HG03045 (cell line): ENCODE measurements around the gene COL4A4.

Experiments
- ATAC-seq: cut with Tn5 transposase; IDR thresholded peaks from one replicate; pipeline ENCODE4 v1.9.1; 2021; ENCODE audit warnings: mild to moderate bottlenecking, moderate library complexity; ENCODE audit not compliant: unreplicated experiment

COL4A4 gene

GRCh38 chr2:227163485-227163997, 464 bp downstream of the COL4A4 start:
- ATAC-seq: peak; percentile 66

- no peak for ATAC-seq
These were observed 2.1 kb downstream of the COL4A4 start for GRCh38 chr2:227161947-227162346.

- ATAC-seq: no peak
These were observed 3.8 kb downstream of the COL4A4 start for GRCh38 chr2:227160164-227160563.

GRCh38 chr2:227154986-227155774, 8.8 kb downstream of the COL4A4 start:
- ATAC-seq: no peak

- no peak for ATAC-seq
These were observed 10.1 kb downstream of the COL4A4 start for GRCh38 chr2:227153758-227154486.

- ATAC-seq: no peak
These were observed 10.7 kb downstream of the COL4A4 start for GRCh38 chr2:227153307-227153706.

GRCh38 chr2:227152093-227152766, 11.8 kb downstream of the COL4A4 start:
- no peak for ATAC-seq

GRCh38 chr2:227150222-227150936, 13.6 kb downstream of the COL4A4 start:
- no peak for ATAC-seq

GRCh38 chr2:227148106-227148505, 15.9 kb downstream of the COL4A4 start:
- no peak for ATAC-seq

- no peak for ATAC-seq
These were observed 17.0 kb downstream of the COL4A4 start for GRCh38 chr2:227147023-227147422.

- ATAC-seq: no peak
These were observed 17.5 kb downstream of the COL4A4 start for GRCh38 chr2:227146456-227146855.

- ATAC-seq: no peak
These were observed 20.1 kb downstream of the COL4A4 start for GRCh38 chr2:227143895-227144294.

GRCh38 chr2:227141301-227141700, 22.7 kb downstream of the COL4A4 start:
- ATAC-seq: no peak

- no peak for ATAC-seq
These were observed 29.4 kb downstream of the COL4A4 start for GRCh38 chr2:227134591-227134990.

GRCh38 chr2:227132986-227133385, 31.0 kb downstream of the COL4A4 start:
- ATAC-seq: no peak

GRCh38 chr2:227130636-227131035, 33.4 kb downstream of the COL4A4 start:
- ATAC-seq: no peak

GRCh38 chr2:227127201-227127600, 36.8 kb downstream of the COL4A4 start:
- ATAC-seq: no peak

- ATAC-seq: no peak
These were observed 38.5 kb downstream of the COL4A4 start for GRCh38 chr2:227125506-227125905.

GRCh38 chr2:227124811-227125210, 39.2 kb downstream of the COL4A4 start:
- ATAC-seq: no peak

- ATAC-seq: no peak
These were observed 40.3 kb downstream of the COL4A4 start for GRCh38 chr2:227123697-227124096.

- ATAC-seq: no peak
These were observed 45.7 kb downstream of the COL4A4 start for GRCh38 chr2:227118353-227118752.
